ENCODE measurements around the gene DCAF4.
A peak's percentile ranks its signal among the peaks of the same experiment; 100 is the strongest.

Gene DCAF4

DNA sequence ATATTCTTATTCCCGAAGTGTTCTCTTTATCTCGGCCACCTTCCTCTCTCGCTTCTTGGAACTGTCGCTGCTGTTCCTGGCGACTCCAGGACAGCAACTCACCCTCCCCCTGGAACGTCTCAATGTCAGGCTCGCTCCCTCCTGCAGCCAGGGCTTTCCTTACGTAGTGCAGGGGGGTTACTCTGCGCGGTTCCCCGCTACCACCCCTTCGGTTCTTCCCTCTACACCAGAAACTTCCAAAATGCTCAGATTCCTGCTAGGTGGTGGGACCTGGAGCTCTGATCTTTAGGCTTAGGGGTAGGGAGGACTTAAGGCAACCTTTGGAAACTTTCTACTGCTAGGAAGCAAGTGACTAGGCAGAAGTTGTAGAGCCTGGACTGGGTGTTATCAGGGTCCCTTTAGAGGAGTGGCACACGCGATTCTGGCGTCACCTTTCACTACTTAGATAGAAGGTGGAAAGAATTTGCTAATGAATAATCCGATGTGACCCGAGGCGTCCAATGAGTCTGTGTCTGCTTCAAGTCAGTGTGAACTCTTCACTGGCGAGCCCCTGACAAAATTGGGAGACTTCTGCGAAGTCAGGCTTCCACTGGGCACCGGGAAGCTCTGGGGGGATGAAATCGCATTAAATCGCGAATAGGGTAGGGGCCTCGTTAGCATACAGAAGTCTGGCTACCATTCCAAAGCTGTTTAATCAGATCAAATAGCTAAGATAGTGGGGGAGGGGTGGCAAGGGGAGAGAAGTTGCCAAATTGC, 31.5 kb upstream of the DCAF4 start:
- peak; percentile 31 for DNase-seq (ENCODE audit: low spot score)

DNA sequence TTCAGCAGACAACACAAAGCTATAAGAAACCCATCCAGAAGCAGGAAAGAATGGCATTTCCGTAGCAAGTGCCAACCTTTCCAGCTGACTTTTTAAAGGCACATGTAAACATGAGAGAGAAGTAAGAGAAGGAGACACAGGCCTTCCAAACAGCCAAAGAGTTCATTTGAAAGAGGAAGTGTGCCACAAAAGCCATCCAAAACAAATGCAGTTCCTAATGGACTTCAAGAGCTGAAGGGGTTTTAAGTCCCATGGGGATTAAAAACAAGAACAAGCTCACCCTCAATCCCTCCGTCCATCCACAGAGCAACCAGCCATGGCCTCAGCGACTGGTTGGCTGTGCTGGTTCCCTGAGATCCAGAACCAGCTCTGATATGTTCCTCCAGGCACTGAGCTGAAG, 27.8 kb upstream of the DCAF4 start:
- DNase-seq (ENCODE audit: low spot score): no peak

DNA sequence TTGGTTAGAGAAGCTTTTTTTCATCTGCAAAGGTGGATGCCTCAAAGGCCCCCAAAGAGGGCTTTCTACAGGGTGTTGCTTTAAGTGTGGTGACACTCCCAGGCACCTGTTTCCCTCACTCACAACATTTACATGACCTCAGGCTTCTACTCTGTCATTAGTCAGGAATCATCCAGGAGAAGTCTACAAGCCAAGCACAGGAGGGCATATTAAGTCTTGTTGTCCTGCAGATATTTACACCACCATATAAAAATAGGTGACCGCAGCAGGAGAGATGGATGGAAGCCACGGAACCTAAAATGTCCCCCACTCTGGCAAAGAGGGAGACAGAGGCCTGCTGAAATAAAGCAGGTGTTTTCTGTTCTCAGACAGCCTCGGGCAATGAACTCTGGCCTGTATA, 24.9 kb upstream of the DCAF4 start:
- DNase-seq (ENCODE audit: low spot score): no peak

DNA sequence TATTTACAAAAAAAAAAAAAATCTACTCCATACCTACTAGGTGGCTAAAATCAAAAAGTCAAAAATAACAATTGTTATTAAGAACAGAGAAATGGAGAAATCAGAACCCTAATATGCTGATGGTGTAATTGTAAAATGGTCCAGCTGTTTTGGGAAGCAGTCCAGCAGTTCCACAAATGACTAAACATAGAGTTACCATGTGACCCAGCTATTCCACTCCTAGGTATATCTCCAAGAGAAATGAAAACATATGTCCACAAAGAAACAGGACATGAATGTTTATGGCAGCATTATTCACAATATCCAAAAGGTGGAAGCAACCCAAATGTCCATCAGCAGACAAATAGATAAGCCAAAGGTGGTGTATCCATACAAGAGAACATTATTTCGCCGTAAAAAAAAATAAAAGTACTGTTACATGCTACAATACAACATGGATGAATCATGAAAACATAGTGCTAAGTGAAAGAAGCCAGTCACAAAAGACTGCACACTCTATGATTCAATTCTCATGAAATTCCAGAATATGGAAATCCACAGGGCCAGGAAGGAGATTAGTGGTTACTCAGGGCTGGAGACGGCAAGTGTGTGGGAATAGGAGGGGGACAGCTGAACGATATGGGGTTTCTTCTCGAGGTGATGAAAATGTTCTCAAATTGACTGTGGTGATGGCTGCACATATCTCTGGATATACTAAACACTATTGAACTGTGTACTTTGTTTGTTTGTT, 23.3 kb upstream of the DCAF4 start:
- no peak for DNase-seq (ENCODE audit: low spot score)

DNA sequence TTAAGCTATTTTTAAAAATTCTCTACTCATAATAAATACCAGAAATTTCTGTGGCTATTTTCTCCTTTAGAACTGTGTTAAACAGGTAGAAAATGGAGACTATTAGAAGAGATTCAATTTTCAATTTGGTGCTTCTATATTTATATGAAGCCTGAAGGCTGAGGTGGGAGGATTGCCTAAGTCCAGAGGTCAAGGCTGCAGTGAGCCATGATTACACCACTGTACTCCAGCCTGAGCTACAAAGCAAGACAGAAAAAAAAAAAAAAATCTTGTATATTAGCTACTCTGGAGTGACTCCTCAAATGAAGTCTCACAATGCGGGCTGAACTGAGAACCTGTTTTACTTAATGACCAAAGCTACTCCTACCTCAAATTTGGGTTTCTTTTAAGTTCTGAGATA, 22.5 kb upstream of the DCAF4 start:
- no peak for DNase-seq (ENCODE audit: low spot score)

DNA sequence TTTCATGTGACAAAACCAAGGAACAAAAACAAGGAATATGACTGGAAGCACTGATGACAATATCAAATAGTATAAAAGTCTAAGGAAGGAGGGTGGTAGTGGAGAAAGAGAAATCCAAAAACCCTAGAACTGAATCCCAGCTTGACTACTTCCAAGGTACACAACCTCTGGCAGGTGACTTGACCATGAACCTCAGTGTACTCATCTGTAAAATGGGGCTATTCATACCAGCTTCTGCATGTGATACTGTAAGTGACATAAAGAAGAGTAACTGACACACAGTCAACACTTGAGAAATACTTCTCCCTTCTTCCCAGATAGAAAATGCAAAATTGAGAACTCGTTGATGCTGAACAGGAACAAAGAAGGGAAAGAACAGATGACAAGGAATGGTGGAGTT, 22.0 kb upstream of the DCAF4 start:
- DNase-seq (ENCODE audit: low spot score): no peak

DNA sequence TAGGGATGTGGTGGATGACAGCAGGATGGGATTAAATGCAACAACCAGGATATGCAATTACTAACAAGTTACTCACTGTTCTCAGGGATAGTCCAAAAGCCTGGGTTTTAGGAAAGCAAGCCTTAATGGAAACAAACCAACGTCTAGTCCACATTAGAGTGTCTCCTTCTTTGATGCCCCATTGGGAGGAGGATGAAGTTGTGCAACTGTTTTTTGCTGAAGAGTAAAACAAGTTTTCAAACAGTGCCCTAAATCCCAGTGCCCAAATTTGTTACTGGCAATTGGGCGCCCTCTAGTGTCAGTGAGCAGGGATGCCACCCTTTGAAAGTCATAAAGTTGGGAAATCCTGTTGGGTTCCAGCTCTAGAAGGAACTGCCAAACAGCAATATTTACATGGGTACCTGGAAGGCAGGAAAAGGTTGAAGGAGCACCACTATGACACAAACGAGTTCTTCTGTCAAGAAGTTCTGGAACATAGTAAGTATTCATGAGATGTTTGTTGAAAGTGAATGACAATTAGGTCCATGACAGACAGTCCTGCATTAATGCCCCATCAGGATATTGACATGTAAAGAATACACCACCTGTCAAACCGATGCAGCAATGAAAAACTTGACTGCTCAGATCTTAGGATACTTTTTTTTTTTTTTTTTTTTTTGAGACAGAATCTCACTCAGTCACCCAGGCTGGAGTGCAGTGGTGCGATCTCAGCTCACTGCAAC, 21.3 kb upstream of the DCAF4 start:
- DNase-seq (ENCODE audit: low spot score): peak; percentile 73

DNA sequence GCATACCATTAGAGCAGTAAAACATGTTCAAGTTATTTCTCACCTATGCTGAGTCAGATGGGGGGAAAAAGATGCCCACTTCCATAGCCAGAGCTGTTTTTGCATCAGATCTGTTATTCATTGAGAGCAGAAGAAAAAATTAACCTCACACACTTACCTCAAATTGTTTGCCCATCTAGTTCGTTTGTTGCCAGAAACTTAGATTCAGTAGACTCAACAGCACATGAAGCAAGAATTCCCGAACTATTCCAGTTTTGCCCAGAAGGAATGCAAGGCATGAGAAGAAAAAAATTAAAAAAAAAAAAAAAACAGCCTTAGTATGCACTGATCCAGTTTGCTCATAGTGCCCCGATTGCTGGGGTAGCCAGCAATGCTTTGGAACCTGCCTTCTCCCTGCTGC, 19.9 kb upstream of the DCAF4 start:
- no peak for DNase-seq (ENCODE audit: low spot score)

DNA sequence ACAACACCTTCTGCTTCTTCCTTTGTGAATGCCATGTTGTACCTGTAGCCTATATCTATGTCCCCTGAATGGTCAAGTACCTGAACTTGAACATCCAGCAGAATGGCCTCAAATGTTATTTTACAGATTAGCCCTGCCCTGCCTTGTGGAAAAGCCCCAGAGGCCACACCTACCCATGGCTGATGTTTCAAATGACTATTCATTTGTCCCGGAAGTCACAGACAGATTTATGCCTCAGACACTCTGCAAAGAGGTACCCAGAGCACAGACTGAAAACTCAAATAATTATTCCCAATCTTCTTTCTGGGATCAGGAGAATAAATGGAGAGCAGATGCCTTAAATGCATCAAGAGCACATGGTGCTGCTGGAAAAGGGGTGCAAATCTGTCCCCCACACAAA, 19.4 kb upstream of the DCAF4 start:
- no peak for DNase-seq (ENCODE audit: low spot score)

DNA sequence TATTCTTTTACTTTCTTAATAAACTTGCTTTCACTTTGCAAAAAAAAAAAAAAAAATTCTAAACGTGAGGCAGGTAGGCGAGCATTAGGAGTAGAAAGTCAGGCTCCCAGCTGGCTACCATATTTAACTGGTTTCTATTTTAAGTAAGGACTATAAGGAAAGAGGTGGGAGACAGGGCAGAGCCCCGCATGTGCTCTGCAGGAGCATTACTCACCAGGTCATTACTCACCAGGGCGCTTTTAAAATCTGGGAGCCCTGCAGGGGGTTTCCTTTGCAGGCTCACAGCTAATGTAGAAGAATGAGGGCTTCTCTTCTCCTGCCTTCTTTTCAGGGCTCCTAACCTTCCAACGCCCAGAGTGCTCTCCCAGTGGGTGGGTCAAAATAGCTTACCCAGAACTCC, 18.4 kb upstream of the DCAF4 start:
- DNase-seq (ENCODE audit: low spot score): peak; percentile 24

DNA sequence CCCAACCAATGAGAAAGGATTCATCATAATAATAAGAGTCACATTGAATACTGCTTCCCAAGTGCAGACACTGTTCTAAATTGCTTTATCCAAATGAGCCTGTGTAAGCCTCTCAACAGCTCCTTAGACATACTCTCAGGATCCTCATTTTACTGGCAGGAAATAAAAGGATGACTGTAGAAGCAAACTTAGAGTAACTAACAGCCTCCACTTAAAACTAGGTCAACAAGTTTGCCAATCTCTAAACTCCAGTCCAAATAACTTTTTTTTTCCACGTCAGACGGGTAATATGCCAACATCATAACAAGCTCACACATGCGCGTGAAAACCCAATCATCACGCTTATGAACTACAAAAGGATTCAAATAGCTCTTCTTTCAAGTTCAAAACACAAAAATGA, 17.1 kb upstream of the DCAF4 start:
- DNase-seq (ENCODE audit: low spot score): no peak

DNA sequence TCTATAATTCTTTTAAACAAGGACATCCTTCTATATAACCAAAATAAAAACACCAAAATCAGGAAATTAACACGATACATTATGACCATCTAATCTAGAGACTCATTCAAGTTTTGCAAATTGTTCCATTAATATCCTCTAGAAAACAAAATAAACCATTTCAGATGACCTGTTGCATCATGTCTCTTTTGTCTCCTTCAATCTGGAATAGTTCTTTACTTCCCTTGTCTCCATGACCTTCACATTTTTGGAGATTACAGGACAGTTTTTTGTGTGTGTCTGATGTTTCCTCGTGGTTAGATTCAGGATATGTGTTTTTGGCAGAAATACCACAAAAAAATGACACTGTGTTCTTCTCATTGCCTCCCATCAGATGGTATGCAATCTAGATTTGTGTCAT, 12.5 kb upstream of the DCAF4 start:
- no peak for DNase-seq (ENCODE audit: low spot score)

DNA sequence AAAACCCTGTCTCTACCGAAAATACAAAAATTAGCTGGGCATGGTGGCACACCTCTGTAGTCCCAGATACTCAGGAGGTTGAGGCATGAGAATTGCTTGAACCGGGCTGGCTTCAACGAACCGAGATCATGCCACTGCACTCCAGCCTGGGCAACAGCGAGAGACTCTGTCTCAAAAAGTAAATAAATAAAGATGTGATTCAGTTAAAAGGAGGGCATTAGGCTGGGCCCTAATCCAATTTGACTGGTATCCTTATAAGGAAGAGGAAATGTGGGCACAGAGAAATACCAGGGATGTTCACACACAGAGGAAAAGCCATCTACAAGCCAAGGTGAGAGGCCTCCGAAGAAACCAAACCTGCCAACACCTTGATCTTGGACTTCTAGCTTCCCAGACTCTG, 10.1 kb upstream of the DCAF4 start:
- DNase-seq (ENCODE audit: low spot score): no peak

DNA sequence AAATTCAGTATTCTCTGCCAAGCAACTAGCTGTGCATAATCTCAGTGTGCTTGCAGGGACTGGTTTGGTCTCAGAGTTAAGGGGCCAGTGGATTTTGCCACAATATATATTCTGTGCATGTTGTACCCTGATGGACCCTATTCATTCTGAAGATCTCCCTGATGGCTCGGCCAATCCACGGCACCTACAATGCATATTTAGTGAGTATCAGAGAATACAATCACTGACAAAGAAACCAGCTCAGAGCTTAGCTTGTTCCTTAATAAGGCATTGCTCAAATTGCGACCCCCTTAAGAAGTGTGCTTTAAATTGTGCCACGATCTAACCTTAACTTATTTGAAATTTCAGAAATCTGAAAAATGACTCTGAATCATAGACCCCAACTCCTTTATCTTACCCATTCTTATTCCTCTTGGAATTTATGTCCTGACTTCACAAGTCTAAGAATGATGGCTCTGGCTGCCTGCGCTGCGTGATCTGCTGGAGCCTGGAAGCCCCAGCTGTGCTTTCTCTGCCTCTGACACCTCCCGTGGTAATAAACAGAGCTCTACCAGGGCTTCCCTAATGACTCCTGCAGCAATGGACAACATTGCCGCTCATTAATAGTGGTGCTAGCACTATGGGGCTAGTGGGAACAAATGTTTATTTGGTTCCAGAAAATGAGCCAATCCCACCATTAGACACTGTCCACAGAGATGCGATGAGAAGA, 9.0 kb upstream of the DCAF4 start:
- no peak for DNase-seq (ENCODE audit: low spot score)

DNA sequence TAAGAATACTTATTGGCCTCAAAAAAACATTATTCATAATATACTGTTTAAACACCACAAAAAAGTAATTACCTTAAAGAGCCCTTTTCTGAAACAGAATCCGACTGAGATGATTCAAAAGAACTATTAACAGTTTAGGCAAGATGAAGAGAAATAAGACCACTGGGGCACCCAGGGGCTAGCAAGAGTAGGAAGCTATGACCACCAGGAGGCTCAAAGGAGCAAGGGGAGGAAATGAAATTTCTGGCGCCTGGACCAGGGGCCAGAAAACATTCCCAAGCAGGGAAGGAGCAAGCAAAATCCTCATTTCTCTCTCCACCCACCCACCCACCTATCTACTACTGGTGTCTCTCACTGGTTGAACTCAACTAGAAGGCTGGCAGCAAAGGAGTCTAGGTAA, 6.3 kb upstream of the DCAF4 start:
- no peak for DNase-seq (ENCODE audit: low spot score)

DNA sequence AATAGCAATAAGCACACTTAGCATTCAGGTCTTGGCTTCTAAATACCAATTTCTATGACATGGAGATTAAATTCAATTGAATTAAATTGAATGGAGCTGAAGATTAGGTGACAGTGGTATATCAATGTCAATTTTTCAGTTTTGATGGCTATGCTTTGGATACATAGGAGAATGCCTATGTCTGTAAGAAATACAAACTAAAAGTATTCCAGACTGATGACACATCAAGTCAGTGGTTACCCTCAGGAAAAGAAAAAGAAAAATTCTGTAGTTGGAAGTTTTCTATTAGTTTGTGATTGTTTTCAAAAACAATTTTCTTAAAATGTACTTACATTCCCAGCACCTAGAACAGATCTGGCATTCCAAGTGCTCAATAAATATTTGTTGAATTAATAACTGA, 4.9 kb upstream of the DCAF4 start:
- no peak for DNase-seq (ENCODE audit: low spot score)

DNA sequence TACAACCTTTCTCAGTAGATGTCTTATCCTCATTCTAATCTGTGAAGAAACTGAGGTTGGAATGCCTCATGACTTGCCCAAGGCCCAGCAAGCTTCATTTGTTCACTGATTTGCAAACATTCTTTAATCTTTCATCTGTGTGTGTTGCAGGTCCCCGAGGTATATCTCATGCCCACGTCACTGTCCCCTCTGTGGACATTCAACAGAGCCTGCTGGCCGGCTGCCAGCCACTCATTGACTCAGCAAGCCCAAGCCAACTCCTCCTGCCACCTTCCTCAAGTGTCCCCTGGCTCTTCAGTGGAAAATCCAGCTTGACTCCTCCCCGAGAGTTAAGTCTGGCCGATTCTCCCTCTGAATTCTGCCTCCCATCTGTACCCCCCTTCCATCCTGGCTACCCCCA, 1.9 kb upstream of the DCAF4 start:
- DNase-seq (ENCODE audit: low spot score): no peak

DNA sequence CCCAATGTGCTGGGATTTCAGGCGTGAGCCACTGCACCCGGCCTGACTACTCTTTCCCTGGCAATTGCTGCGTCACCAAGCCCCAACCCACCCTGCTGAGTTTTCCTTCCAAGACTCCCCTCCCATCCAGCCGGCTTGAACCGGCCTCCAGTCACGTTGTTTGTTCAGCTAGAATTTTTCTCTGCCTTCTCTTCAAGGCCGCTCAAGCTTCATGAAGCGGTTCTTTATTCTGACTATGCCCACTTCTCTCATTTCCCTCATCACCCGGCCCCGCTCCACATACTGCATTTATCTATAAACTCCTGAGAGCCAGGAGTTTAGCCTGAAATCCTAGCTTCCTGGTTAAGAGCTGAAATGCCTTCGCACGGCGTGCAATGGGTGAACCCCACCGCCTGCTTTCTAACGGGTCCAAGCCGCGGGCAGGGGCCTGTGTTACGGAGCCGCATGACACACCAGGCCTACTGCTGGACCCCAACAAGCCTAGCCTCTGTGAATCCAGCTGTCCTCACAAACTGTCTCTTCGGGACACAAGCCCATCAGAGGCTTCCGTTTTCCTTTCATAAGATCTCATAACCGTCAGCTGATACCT, 999 bp upstream of the DCAF4 start:
- DNase-seq (ENCODE audit: low spot score): no peak

DNA sequence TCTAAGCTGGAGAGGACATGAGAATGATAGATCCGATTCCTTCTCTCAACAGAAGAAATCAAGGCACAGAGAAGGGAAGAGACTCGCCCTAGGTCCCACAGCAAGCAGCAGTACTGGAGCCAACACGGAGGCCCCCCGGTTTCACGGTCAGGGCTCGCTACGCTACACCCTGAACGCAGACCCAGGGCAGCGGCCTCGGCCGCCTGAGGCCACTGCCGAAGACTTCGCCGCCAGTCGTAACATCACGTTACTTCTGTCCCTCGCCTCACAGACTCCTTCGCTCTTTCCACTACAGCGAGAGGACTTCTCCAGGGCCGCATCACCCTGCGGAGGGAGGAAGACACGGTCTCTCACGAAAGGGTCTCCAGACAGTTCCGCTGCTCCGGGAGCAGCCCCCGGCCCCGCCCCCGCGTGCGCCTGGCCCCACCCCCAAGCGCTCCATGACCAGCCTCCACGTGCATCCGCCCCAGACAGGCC, 411 bp upstream of the DCAF4 start:
- DNase-seq (ENCODE audit: low spot score): no peak

DNA sequence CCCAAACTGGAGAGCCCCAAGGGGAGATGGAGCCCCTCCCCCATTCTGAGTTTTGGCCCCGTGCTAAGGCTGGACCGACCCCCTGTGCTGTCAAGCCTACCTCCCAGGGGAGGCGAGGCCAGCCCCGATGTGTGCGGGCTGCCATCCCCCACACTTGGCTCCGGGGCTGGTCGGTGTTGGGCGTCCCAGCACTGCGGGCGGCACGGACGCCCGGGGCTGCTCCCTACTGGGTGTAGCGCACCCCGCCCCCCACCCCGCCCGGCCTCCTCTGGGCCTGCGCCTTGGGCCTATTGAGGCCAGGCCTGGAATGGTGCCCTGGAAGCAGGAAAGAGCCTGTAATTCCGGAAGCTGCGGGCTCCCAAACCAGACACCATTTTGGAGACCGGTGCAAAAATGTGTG, 2.6 kb downstream of the DCAF4 start:
- no peak for DNase-seq (ENCODE audit: low spot score)

DNA sequence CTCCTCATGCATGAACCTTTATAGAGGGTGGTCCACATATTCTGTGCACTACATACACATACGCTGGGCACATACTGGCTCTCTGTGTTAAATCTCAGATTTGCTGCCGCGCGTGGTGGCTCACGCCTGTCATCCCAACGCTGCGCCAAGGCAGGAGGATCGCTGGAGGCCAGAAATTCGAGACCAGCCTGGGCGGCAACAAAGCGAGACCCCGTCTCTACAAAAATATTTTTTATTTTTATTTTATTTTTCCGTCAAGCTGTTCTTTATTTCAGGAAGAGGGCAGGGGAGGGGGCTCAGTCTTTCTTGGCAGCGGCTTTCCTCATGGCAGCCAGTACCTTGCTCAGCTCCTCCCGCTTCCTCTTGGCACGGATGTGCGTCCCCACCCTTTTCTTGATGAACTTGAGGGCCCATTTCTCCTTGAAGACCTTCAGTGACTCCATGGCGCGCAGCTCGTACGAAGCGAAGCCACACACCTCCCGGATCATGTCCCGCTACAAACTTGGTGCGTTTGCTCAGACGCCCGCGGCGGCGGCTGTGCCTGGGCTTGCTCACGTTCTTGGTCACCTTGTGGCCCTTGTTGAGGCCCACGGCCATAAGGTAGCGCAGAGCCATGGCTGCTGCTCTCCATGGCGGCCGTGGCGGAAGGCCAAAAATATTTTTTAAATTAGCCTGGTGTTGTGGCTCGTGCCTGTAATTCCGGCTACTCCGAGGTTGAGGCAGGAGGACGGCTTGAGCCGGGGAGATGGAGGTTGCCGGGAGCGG, 3.2 kb downstream of the DCAF4 start:
- no peak for DNase-seq (ENCODE audit: low spot score)
